Stimulated activated CD4-positive, alpha-beta T cell treated with anti-CD3 and anti-CD28 coated beads, Interleukin-4, amount 100 ng/mL, for 48 hours (primary cell): ENCODE data around the gene MTHFR.

ENCODE experiments used
- DNase-seq, 2 donors: peaks; one replicate each; pipeline ENCODE4 v3.0.0-alpha.2; 2020; ENCODE audit warnings: low read depth in 2 of 2

MTHFR gene

GRCh38 chr1:11782127-11782708 lies 23.5 kb downstream of the MTHFR start:
- no peak for DNase-seq

- no peak for DNase-seq
These were observed 24.5 kb downstream of the MTHFR start for GRCh38 chr1:11781297-11781696.

- no peak for DNase-seq
These were observed 25.2 kb downstream of the MTHFR start for GRCh38 chr1:11780380-11781147.

- no peak for DNase-seq
These were observed 25.9 kb downstream of the MTHFR start for GRCh38 chr1:11779715-11780379.

GRCh38 chr1:11778844-11779623 lies 26.7 kb downstream of the MTHFR start:
- DNase-seq: no peak

GRCh38 chr1:11778336-11778735 lies 27.4 kb downstream of the MTHFR start:
- DNase-seq: no peak

- DNase-seq: no peak
These were observed 28.0 kb downstream of the MTHFR start for GRCh38 chr1:11777658-11778322.

GRCh38 chr1:11774753-11775152 lies 31.0 kb downstream of the MTHFR start:
- DNase-seq: no peak

GRCh38 chr1:11772458-11772857 lies 33.3 kb downstream of the MTHFR start:
- DNase-seq: no peak

GRCh38 chr1:11771481-11772043 lies 34.2 kb downstream of the MTHFR start:
- no peak for DNase-seq

- DNase-seq: no peak
These were observed 35.8 kb downstream of the MTHFR start for GRCh38 chr1:11770011-11770410.

GRCh38 chr1:11769274-11769673 lies 36.5 kb downstream of the MTHFR start:
- no peak for DNase-seq

- no peak for DNase-seq
These were observed 36.9 kb downstream of the MTHFR start for GRCh38 chr1:11768821-11769220.

- DNase-seq: no peak
These were observed 37.7 kb downstream of the MTHFR start for GRCh38 chr1:11767922-11768704.

GRCh38 chr1:11766429-11766776 lies 39.4 kb downstream of the MTHFR start:
- no peak for DNase-seq

- DNase-seq: no peak
These were observed 39.9 kb downstream of the MTHFR start for GRCh38 chr1:11765661-11766428.

- no peak for DNase-seq
These were observed 41.2 kb downstream of the MTHFR start for GRCh38 chr1:11764519-11764918.

GRCh38 chr1:11764115-11764514 lies 41.6 kb downstream of the MTHFR start:
- no peak for DNase-seq

GRCh38 chr1:11761988-11762406 lies 43.8 kb downstream of the MTHFR start, which contains the start of gene C1orf167:
Gene C1orf167, plus strand, starts transcription at chr1:11762193. Its CDS starts 2,208 bp downstream, at chr1:11764401.
- peak; percentile 18 to 24 for DNase-seq

- DNase-seq: no peak
These were observed 44.5 kb downstream of the MTHFR start for GRCh38 chr1:11761285-11761684.
